AG20443 (cell line): ENCODE results near the gene RAB36.
"Not testable (repeated sequence)": the region's sequence is repeated elsewhere in the genome, so short reads cannot be mapped to it uniquely, and the experiment has no call there.

Source experiments
- DNase-seq: peaks from one replicate; pipeline ENCODE4 v3.0.0; 2012; ENCODE audit warnings: low spot score, mixed read lengths

Gene RAB36

DNA sequence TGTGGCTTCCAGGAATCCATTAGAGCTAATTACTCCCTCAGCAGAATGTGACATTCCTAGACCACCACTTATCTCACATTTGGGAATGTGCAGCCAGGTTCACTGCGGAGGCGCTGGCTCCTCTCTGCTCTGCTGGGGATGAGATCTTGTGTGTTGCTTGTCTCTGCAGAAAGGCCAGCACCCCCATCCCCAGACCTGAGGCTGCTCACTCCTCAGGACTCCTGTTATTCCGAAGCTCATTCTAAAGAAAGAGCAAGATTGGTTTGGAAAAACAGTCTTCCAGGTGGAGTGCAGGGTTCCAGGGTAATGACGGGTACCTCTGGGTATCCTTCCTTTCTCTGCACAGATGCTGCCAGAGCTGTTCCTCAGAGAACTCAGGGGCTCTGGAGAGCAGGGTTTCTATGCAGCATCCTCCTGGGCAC lies 24.3 kb upstream of the RAB36 start:
- DNase-seq, result no peak

DNA sequence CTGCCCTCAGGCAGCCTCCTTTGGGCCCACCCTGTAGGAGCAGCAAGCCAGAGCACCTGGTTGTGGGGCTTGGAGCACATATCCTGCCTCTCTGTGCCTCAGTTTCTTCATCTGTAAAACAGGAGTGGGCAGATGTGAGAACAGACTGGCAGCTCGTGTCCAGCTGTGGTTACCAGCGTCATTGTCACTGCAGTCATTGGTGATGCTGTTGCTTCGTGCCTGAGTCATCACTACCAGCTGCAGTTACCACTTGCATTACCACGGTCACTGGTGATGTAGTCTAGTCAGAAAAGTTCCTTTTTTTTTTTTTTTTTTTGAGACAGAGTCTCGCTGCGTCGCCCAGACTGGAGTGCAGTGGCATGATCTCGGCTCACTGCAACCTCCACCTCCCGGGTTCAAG lies 23.9 kb upstream of the RAB36 start:
- DNase-seq, result peak; percentile 63

DNA sequence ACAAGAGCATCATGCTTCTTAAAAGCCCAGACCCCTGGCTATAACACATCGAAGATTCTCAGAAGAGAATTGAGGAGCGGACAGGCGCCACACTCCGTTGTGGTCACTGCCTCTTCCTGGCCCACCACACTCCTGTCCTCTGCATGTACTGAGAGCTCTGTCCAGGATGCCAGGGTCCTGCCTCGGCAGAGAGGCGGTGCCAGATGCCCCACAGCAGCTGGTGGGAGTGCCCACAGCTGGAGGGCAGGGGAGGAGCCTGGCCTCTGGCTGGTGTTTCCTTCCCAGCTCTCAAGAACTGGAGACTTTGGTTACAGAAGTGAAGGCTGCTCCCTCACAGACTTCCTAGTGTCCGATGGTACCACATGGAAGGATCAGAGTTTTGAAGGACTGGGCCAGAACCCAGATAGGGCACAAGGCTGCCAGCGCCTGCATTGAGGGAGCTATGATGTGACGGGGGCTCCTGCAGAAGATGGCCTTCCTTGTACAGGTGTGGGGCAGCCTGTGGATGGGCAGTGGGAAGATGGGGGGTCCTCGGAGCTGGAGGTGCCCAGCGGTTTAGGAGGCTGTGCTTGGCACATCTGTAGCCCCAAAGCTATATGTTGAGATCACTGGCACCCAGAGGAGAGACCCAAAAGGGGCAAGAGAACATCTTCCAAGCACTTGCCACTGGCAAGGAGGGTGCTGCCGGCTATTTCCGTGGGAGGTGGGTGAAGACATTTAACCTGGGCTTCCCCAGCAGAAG lies 22.9 kb upstream of the RAB36 start:
- DNase-seq, result no peak

DNA sequence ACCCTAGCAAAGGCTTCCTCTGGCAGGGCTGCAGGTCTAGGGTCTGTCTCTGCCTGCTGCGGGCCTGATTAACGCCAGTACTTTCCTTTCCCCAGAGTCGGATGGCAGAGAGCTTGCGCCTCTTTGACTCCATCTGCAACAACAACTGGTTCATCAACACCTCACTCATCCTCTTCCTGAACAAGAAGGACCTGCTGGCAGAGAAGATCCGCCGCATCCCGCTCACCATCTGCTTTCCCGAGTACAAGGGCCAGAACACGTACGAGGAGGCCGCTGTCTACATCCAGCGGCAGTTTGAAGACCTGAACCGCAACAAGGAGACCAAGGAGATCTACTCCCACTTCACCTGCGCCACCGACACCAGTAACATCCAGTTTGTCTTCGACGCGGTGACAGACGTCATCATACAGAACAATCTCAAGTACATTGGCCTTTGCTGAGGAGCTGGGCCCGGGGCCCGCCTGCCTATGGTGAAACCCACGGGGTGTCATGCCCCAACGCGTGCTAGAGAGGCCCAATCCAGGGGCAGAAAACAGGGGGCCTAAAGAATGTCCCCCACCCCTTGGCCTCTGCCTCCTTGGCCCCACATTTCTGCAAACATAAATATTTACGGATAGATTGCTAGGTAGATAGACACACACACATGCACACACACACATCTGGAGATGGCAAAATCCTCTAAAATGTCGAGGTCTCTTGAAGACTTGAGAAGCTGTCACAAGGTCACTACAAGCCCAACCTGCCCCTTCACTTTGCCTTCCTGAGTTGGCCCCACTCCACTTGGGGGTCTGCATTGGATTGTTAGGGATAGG lies 22.1 kb upstream of the RAB36 start:
- DNase-seq, result no peak

DNA sequence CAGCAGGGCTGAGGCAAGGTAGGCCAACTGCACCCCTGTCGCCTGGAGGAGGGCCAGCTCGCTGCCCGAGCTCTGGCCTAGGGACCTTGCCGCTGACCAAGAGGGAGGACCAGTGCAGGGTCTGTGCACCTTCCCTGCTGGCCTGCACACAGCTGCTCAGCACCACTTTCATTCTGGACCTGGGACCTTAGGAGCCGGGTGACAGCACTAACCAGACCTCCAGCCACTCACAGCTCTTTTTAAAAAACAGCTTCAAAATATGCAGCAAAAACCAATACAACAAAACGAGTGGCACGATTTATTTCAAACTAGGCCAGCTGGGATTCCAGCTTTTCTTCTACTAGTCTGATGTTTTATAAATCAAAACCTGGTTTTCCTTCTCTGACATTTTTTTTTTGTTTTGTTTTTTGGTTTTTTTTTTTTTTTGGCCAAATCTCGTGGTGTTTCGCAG lies 21.4 kb upstream of the RAB36 start:
- DNase-seq, result no peak

DNA sequence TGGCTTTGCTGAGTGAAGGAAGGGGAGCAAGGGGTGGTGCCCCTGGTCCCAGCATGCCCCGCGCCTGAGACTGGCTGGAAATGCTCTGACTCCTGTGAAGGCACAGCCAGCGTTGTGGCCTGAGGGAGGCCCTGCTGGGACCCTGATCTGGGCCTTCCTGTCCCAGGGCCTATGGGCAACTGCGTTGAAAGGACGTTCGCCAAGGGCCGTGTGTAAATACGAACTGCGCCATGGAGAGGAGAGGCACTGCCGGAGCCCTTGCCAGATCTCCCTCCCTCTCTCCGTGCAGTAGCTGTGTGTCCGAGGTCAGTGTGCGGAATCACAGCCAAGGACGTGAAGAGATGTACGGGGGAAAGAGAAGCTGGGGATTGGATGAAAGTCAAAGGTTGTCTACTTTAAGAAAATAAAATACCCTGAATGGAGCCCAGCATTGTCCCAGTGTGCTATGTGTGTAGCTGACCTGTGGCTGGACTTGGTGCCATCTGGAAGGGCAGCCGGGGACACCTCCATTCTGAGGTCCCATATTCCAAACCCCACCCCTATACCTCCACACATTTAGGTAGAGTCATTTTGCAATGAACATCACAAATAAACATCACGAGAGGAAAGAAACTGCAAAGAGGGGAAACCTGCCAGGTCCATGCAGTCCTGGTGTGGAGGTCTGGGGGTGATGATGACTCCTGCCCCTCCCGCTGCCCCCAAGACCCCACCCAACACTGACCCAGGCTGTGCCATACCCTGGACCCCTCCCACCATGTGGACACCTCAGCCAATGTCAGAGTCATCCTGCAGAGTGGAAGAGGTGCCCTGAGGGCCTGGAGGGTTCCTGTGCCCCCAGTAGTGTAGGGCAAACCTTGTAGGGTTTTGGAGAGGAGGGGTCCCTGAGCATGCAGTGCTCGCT lies 20.4 kb upstream of the RAB36 start:
- DNase-seq, result no peak

DNA sequence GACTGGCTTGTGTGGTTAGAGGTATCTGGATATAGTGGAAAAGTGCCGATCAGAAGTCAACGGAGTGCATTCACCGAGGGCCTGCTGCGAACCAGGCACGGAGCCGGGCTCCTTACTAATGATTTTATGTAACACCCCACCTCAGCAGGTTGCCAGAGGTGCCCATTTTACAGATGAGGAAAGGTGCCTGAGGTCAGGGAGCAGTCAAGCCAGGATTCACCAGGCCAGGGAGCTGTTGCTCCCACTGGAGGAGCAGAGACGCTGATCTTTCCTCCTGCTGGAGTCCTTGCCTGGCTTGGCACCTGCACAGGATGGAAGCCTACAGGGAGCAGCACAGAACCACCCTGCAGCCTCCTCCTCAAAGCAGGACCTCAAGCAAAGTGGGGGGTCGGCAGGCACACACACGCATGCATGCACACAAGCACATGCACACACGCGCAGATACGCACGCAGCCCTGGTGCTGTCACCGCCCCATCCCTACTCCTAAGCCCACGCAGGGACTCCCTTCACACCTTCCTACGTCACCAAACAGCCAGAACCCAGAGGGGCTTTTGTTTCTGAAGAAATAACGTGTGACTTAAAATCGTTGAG lies 19.7 kb upstream of the RAB36 start:
- no peak for DNase-seq

DNA sequence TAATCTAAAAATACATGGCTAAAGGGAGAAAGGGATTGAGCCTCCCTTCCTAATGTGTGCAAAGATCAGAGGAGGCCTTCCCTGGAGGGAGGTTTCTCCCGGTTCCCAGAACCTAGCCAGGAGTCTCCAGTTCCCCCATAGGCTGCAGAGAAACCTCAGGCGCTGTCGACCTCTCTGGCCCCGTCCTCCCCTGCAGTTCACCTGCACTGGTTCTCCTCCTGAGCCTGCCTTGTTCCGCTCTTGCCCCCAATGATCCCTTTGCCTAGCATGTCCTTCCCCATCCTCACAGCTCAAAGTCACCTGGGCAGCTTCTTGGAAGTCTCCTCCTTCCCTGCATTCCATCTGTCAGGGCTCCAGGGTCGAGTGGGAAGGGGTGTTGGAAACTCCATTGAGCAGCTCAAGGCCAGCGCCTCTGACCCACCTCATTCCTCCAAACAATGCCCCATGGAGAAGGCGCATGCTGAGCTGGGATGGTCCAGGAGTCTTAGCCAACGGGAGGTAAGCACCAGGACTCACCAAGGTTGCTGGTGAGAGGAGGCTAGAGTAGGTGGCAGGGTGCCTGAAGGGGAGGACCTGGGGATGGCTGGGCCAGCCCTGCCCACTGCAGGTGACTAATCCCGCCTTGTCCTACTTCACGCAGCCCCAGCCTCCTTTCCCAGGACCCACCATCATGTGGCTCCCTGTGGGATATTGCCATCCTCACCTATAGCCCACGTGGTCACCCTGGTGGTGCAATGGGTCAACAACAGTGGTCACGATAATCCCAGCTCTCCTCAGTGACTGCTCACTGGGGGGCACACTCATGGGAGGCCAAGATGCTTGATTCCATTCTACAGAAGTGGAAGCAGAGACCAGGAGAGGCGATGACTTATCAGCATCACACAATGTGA lies 18.9 kb upstream of the RAB36 start:
- DNase-seq, result no peak

DNA sequence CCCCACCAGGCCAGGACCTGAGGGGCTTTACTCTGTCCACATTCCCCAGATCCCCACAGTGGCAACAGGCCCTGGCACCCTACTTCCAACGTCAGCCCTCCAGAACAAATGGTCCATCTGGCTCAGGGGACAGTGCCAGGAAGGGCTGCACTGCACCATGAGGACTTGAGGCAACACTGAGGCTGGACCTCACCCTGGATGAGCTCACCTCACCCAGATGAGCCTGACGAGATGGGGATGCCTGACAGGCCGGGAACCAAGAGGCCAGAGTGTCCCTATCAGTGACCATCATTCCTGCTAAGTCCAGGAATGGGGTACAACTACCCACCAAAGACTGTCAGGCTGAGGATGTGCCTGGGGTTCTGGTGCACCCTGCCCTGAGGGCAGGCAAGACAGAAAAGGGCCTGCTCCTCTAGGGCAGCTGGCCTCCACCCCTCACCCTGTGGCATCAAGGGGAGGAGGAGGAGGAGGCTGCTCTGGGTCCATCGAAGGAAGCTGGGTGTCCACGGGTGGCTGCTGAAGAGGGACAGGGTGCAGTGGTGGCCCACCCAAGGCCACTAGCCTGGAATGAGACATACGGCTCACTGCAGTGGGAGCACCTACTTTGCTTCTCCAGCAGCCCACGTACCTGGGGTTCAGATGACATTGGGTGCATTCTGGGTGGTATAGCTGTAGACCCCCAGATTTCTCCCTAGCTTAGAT lies 18.1 kb upstream of the RAB36 start:
- no peak for DNase-seq

DNA sequence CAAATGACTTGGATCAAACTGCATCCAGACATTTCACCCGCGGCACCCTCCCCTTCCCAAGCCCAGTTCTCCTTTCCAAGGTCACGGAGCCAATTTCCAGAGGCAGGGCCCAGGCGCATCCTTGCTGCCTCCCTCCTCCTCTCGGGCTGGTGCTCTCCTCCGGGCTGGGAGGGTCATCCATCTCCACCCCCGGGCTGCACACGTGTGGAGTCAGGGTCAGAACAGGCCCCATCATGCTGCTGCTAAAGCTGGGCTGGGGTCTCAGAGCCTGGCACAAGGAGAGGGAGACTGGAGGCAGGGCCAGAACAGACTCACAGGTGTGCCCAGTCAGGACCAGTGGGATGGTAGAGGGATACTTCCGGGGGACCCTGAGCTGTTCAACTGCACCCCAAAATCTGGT lies 17.5 kb upstream of the RAB36 start:
- no peak for DNase-seq

DNA sequence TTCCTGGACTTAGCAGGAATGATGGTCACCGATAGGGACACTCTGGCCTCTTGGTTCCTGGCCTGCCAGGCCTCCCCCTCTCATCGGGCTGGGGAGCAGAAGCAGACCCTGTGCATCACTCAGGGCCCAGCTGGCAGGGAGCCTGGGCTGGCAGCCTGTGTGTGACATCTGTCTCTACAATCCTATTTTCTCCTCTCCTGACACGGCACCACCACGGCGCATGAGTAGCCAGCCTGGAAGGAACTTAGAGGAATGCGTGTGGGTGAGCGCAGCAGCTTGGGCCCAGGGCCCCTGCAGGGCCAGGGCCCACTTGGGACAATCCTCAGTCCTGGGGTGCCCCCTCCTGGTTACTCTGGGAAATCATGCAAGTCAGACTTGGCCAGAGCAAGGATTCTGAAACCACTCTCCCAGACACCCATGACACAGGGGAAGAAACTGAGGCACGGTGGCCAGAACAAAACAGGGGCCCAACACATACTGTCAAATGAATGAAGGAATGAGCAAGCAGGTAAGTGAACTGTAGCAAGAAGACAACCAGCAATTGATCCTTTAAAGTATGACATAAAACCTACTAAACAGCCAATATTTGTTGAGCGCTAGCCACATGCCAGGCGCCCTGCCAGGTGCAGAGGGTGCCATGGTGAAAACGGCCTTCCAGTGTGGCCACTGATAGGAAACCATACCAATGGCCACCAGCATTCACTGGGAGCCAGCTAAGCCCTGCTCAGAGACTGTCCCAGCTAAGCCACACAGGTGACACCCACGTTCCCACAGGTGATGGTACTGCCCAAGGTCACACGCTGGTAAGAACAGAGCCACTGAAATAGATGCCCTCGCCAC lies 16.8 kb upstream of the RAB36 start:
- peak; percentile 92 for DNase-seq

DNA sequence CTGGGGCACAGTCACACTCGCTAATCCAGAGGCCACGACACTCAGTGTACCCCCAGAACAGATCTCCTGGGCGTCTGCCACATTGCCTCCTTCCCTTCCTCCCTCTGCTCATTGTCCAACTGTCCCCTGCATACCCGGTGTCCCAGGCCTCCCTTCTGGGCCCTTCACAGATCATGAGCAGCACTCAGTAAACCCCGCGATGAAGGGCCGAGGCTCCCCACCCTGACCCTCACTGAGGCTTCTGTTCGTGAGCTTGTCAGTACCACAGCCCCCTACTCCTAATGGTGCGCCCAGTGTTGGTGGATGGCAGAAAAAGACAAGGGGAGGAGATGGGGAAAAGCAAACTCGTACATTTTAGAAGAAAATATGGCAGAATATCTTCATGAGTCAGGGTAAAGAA lies 16.1 kb upstream of the RAB36 start:
- DNase-seq, result no peak

DNA sequence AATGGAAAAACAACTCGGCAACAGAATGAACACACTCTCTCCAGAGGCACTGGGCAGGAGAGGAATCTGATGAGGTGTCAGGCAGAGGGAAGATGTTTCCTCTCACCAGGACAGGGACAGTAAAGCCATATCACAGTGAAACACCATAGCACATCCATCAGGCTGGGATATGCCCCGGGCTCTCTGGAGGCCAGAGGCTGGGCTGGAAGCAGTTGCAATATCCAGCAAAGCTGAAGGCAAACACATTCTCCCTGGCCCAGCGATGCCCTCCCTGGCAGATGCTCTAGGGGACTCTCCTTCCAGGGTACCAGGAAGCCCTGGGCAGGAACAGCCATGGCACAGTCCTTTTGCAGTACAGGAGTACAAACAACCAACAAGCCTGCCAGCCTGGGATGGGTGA lies 14.6 kb upstream of the RAB36 start:
- DNase-seq, result no peak

DNA sequence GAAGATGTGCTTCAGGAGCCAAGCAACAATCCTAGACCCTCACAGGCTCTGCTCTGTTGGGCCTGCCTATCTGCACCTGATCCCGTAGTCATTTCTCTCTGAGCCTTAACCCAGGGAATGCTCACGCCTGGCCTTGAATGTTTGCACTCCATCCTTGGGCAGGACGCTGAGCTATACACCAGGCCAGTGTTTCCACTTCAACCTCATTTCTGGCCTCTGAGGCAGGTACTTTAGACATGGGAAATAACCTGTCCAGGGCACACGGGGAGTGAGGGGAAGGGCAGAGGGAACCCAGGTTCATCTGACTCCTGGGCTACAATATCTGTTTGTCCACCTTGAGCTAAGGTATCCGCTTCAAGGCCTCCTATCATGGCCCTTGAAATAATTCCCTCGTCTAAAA lies 13.3 kb upstream of the RAB36 start:
- DNase-seq, result no peak

DNA sequence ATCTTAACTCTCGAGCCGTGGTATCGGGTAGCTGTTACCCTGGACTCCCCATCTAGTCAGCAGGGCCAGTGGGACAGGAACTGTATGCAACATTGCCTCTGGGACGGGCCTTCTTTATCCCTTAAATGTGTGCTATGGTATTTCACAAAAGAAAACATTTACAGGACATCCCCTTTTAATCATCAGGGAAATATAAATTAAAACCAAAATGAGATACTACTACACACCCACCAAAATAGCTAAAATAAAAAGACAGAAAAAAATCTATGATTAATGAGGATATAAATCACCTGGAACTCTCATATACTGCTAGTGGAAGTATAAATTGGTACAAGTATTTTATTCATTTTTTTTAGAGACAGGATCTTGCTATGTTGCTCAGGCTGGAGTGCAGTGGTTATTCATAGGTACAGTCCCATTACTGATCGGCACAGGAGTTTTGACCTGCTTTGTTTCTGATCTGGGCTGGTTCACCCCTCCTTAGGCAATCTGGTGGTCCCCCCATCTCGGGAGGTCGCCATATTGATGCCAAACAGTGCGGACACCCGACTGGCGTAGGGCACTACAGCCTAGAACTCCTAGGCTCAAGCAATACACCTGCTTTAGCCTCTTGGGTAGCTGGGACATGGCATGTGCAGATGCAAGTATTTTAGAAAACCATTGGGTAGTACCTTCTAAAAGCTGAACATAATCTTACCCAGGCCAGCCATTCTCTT lies 12.7 kb upstream of the RAB36 start:
- DNase-seq, result no peak

DNA sequence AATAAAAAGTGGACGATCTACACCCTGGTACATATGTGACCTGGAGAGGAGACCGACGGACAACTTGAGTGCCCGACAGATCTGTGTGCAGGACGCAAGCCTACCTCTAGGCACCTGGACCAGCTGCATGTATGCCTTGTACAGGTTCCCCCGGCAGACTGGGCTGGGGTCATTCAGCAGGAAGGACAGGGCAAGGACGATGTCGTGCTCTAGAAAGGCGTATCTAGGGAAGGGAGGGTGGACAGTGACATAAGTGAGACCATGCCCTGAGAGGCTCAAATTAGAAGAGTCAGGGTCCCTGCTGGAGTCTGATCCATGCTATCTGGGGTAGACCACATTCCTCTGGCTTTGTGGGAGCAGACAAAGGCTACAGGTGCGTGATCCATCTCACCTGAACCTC lies 11.4 kb upstream of the RAB36 start:
- no peak for DNase-seq

DNA sequence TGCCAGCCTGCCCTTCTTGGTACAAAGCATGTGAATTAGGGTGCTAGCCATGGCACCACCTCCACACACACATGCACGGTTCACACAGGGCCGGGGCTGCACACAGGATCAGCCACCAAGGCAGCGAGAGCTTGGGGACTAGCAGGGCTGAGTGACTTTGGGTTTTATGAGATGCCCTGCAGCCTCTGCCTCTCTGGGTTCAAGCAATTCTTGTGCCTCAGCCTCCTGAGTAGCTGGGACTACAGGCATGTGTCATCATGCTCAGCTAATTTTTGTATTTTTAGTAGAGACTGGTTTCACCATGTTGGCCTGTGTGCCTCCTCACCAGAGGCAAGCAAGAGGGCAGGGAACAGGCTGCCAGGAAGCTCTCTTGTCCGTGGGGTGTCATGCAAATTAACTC lies 8.3 kb upstream of the RAB36 start:
- not testable (repeated sequence) for DNase-seq

DNA sequence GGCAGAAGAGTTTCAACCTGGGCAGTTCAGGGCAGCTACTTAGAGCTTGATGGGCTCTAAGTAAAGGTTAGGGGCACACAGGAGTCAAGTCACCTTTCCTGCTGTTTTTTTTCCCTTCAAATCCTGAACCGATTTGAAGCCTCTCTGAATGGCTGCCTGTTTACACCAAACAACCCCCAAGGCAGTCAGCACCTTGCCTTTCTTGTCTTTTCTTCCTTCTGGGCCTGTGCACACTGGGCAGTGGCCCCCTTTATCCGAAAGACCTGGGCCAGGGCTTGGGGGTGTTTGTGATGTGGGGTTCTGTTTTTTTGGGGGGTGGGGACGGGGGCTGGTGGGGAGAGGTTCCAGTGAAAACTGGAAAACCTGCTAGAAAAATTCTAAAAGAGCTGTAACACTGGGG lies 7.8 kb upstream of the RAB36 start:
- DNase-seq, result no peak
